Measurements from ENCODE around the gene ACTMAP. TPM values are rescaled to one million over a fixed set of nuclear protein-coding genes. Genes with fewer than 3 reads are reported as not detected.

The ACTMAP gene
- total RNA-seq, 1 experiment from 2014 or later, result 3.1 TPM

DNA sequence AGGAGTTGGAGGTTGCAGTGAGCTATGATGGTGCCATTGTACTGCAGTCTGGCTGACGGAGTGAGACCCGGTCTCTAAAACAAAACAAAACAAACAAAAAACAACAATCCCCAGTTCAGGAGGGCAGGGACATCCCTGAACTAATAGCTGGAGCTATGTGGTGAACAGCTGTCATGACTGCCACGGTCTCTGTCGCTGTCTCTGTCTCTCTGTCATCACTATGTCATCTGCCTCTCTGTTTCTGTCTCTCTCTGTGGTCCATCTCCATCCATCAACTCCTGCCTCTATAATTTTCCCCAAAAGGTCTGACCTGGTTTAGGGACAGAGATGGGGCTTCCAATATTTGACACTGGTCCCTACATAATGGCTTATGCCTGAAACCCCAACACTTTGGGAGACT is 26.0 kb downstream of the ACTMAP start:
- Histone ChIP-seq H3K27me3 (ENCODE audit: control insufficient read depth, insufficient read depth, low read length) (no peaks in the 10 kb centered on the region), H3K4me3 (ENCODE audit: insufficient read depth, low read depth, low read length) (no peak overlapping the region), H3K36me3 (replicated peaks; ENCODE audit: control insufficient read depth, insufficient read depth, low read length) (peaks cover 4% of the 10 kb centered on the region)
- no peak for DNase-seq

DNA sequence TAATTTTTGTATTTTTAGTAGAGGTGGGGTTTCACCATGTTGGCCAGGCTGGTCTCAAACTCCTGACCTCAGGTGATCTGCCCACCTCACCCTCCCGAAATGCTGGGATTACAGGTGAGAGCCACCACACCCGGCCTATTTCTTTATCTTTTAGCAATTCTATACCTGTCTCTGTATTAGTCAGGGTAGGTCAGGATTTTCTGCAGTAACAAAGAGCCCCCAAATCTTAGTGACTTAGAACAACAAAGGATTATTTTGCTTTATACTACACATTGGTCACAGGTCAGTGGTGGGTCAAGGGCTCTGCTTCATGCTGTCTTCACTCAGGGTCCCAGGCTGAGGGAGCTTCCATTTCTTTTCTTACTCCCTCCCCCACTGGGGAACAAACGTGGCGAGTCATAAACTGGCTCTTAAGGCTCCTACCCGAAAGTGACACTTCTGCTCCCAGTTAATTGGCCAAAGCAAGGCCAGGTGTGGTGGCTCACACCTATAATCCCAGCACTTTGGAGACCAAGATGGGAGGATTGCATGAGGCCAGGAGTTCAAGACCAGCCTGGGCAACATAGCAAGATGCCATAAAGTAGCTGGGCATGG is 26.5 kb downstream of the ACTMAP start:
- DNase-seq, result no peak
- no peaks in the 10 kb centered on the region for H3K27me3 ChIP-seq (ENCODE audit: control insufficient read depth, insufficient read depth, low read length)
- no peak overlapping the region for H3K4me3 ChIP-seq (ENCODE audit: insufficient read depth, low read depth, low read length)
- H3K36me3 ChIP-seq (replicated peaks; ENCODE audit: control insufficient read depth, insufficient read depth, low read length), result peaks cover 4% of the 10 kb centered on the region

DNA sequence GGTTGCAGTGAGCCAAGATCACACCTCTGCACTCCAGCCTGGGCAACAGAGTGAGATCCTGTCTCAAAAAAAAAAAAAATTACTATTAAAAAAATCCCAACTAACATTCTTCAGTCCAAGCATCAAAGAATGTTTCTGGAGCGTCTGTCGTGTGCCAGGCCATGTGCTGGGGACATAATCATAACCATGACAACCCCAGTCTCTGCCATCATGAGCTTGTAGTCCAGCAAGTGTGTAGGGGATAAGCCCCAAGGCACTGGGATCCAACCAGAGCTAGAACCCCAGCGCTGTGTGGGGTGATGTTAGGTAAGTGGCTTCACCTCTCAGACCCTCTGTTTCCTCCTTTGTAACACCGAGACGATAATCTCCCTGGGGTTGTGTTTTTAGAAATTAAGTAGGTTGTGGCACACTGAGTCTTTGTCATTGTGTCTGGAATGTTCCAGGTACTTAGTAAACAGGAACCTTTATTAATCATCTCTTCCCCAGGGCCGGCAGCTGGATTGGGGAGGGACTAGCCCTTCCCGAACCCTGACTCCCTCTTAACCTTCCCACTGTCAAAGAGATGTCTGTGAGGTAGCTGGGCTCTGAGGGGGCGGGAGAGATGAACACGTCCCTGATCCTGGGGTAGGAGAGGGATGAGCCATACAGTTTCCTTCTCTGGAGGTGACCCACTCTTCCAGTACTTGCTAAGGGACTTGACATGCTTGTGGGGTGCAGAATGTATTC is 28.2 kb downstream of the ACTMAP start:
- no peak overlapping the region for H3K4me3 ChIP-seq (ENCODE audit: insufficient read depth, low read depth, low read length)
- peaks cover 4% of the 10 kb centered on the region for H3K36me3 ChIP-seq (replicated peaks; ENCODE audit: control insufficient read depth, insufficient read depth, low read length)
- H3K27me3 ChIP-seq (ENCODE audit: control insufficient read depth, insufficient read depth, low read length), result no peaks in the 10 kb centered on the region
- DNase-seq, result no peak

DNA sequence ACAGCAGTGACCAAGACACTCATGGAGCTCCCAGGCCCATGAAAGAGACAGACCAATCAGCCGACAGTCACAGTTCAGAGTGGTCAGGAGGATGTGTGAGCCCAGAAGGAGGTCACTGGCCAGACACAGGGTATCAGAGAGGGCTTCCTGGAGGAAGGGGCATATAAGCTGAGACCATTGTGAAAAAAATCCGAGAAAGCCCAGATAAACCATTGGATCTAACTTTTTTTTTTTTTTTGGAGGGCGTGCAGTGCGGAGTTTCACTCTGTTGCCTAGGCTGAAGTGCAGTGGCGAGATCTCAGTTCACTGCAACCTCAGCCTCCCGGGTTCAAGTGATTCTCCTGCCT is 29.2 kb downstream of the ACTMAP start:
- Histone ChIP-seq H3K27me3 (ENCODE audit: control insufficient read depth, insufficient read depth, low read length) (no peaks in the 10 kb centered on the region), H3K36me3 (replicated peaks; ENCODE audit: control insufficient read depth, insufficient read depth, low read length) (peaks cover 3% of the 10 kb centered on the region), H3K4me3 (ENCODE audit: insufficient read depth, low read depth, low read length) (no peak overlapping the region)
- DNase-seq, result no peak

DNA sequence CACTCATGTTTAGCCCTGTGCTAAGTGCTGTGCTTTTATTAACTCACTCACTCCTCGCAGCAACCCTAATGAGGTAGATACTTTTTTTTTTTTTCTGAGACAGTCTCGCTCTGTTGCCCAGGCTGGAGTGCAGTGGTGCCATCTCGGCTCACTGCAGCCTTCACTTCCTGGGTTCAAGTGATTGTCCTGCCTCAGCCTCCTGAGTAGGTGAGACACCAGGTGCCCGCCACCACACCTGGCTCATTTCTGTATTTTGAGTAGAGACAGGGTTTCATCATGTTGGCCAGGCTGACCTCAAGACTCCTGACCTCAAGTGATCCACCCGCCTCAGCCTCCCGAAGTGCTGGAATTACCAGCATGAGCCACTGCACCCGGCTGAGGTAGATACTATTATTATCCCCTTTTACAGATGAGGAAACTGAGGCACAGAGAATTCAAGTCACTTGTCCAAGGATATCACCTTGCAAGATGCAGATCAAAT is 30.8 kb downstream of the ACTMAP start:
- Histone ChIP-seq H3K4me3 (ENCODE audit: insufficient read depth, low read depth, low read length) (peak overlapping the region; percentile 65), H3K27me3 (ENCODE audit: control insufficient read depth, insufficient read depth, low read length) (no peaks in the 10 kb centered on the region), H3K36me3 (replicated peaks; ENCODE audit: control insufficient read depth, insufficient read depth, low read length) (peaks cover 2% of the 10 kb centered on the region)
- DNase-seq, result no peak

DNA sequence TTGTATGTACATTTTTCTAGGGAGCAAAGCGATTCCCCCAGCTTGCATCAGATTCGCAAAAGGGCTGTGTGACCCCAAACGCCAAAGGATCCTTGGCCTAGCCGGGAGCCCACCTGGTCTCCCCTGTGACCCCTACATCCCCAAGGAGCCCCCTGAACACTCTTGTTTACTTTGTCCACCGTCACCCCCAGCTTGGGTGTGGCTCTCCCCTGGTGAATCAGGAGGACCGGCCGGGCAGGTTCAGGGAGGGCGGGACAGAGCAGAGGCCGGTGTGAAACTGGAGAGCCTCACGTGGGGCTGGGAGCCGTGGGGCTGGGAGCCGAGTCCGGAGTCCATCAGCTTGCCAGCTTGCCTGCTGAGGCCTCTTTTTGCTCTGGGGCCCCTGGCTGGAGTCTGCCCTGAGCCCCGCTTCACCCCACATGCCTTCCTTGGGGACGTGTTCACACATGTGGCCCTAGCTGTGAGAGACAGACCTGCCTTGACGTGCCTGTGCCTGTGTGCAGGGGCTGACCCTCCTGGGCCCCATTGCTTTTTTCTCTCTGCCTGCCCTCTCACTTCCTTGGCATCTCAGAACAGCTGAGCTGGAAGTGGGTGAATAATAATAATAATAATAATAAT is 31.4 kb downstream of the ACTMAP start:
- peak; percentile 76 for DNase-seq
- H3K4me3 ChIP-seq (ENCODE audit: insufficient read depth, low read depth, low read length), result peak overlapping the region; percentile 65

DNA sequence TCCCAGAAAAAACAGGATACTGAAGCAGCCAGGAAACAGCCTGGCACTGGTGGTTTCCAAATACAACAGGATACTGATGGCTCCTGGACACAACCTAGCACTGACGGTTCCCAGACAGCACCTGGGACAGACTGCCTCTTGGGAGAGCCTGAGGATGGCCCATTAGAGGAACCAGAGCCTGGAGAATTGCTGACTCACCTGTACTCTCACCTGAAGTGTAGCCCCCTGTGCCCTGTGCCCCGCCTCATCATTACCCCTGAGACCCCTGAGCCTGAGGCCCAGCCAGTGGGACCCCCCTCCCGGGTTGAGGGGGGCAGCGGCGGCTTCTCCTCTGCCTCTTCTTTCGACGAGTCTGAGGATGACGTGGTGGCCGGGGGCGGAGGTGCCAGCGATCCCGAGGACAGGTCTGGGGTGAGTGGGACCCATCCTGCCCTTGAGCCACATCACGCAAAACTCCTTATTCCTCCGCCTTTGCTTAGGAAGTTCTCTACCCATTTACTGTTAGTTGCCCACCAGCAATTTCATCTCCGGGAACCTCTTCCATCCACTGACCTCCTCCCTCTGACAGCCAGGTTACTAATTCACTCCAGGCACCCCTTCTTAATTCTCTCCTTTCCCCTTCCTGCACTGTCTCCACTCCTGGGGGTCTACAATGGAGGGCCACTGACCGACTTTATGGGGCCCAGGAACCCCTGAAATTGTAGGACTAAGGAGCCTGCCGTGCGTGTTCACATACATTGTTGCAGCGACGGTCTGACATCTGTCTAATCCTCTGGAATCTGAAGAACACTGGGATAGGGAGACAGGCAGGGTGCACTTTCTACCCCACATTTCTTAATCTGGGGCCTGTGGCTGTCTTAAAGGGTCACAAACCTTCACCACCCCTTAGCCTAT is 32.1 kb downstream of the ACTMAP start:
- Histone ChIP-seq H3K27me3 (ENCODE audit: control insufficient read depth, insufficient read depth, low read length) (no peaks in the 10 kb centered on the region), H3K4me3 (ENCODE audit: insufficient read depth, low read depth, low read length) (peak overlapping the region; percentile 65), H3K36me3 (replicated peaks; ENCODE audit: control insufficient read depth, insufficient read depth, low read length) (no peaks in the 10 kb centered on the region)
- DNase-seq, result peak; percentile 67

More for the DNA sequence above, 31.4 kb downstream of the ACTMAP start:
- Histone ChIP-seq H3K27me3 (ENCODE audit: control insufficient read depth, insufficient read depth, low read length) (no peaks in the 10 kb centered on the region), H3K36me3 (replicated peaks; ENCODE audit: control insufficient read depth, insufficient read depth, low read length) (no peaks in the 10 kb centered on the region)

DNA sequence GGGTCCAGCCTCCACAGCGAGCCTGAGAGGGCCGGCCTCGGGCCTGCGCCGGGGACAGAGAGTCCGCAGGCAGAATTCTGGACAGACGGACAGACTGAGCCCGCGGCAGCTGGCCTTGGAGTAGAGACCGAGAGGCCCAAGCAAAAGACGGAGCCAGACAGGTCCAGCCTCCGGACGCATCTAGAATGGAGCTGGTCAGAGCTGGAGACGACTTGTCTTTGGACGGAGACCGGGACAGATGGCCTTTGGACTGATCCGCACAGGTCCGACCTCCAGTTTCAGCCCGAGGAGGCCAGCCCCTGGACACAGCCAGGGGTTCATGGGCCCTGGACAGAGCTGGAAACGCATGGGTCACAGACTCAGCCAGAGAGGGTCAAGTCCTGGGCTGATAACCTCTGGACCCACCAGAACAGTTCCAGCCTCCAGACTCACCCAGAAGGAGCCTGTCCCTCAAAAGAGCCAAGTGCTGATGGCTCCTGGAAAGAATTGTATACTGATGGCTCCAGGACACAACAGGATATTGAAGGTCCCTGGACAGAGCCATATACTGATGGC is 32.9 kb downstream of the ACTMAP start:
- Histone ChIP-seq H3K36me3 (replicated peaks; ENCODE audit: control insufficient read depth, insufficient read depth, low read length) (no peaks in the 10 kb centered on the region; the same call in 1 of the 2 replicates), H3K4me3 (ENCODE audit: insufficient read depth, low read depth, low read length) (peak overlapping the region; percentile 65), H3K27me3 (ENCODE audit: control insufficient read depth, insufficient read depth, low read length) (no peaks in the 10 kb centered on the region)
- DNase-seq, result no peak

DNA sequence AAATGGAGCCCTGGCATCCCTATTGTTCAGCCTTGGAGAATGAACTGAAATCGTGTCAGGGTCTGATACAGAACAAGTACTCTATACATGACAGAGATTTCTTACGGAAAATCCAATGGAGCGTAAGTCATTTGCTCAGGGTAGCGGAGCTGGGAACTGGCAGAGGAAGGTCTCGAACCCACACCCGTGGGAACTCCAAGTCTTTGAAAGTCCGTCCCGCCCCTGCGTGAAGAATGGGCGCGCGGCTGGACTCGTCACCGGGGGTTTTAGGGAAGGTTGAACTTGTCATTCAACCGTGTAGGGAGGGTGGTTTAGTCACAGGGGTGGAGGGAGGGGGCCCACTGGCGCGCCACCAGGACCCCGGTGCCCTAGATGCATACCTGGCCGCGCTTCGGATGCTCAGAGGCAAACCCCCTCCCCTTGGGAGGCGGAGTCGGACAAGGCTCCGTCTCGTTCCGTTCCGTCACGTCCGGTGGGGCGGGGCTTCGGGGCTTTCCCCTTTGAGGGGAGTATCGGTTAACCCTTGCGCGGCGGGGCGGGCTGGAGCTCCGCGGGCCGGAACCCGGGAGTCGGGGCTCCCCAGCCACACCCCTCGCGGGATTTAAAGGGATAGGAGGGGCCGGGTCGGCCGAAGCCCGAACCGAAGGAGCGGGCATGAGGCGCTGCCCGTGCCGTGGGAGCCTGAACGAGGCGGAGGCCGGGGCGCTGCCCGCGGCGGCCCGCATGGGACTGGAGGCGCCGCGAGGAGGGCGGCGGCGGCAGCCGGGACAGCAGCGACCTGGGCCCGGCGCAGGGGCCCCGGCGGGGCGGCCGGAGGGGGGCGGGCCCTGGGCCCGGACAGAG is 33.6 kb downstream of the ACTMAP start, which contains the start of the genes COQ8B and ITPKC:
TSS of gene COQ8B (minus strand) at position 405 of the 843 bp plus-strand sequence. CDS start 2,254 bp downstream, outside the sequence.
TSS of gene ITPKC (plus strand) at position 631 of the 843 bp plus-strand sequence. CDS start at position 655, 24 bp downstream.
- H3K27me3 ChIP-seq (ENCODE audit: control insufficient read depth, insufficient read depth, low read length), result no peaks in the 10 kb centered on the region
- peak; percentile 99 for DNase-seq
- no peaks in the 10 kb centered on the region; the same call in 1 of the 2 replicates for H3K36me3 ChIP-seq (replicated peaks; ENCODE audit: control insufficient read depth, insufficient read depth, low read length)
- peak within 1 kb of the TSS; percentile 65 for H3K4me3 ChIP-seq (ENCODE audit: insufficient read depth, low read depth, low read length)

DNA sequence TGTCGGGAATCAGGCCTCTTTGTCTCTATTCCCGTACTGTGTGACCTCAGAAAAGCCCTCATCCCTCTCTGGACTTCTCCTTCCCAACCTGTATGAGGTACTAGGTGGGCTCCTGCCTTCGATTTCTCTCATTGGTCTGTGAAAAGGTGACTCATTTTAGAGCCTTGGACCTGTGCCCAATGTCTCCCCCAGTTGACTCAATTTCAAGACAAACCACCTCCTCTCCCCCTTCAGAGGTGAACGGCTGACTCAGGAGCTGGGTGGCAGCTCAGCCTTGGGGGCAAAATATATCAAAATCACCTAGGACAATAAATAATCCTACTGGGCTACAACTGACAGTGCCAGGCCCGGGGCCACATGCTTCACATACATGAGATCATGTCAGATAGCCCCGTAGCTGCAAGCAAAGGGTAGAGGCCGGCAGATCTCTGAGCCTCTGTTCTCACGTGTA is 34.2 kb downstream of the ACTMAP start:
- no peak for DNase-seq
- Histone ChIP-seq H3K27me3 (ENCODE audit: control insufficient read depth, insufficient read depth, low read length) (no peaks in the 10 kb centered on the region), H3K36me3 (replicated peaks; ENCODE audit: control insufficient read depth, insufficient read depth, low read length) (peaks cover 4% of the 10 kb centered on the region), H3K4me3 (ENCODE audit: insufficient read depth, low read depth, low read length) (peak overlapping the region; percentile 65)

DNA sequence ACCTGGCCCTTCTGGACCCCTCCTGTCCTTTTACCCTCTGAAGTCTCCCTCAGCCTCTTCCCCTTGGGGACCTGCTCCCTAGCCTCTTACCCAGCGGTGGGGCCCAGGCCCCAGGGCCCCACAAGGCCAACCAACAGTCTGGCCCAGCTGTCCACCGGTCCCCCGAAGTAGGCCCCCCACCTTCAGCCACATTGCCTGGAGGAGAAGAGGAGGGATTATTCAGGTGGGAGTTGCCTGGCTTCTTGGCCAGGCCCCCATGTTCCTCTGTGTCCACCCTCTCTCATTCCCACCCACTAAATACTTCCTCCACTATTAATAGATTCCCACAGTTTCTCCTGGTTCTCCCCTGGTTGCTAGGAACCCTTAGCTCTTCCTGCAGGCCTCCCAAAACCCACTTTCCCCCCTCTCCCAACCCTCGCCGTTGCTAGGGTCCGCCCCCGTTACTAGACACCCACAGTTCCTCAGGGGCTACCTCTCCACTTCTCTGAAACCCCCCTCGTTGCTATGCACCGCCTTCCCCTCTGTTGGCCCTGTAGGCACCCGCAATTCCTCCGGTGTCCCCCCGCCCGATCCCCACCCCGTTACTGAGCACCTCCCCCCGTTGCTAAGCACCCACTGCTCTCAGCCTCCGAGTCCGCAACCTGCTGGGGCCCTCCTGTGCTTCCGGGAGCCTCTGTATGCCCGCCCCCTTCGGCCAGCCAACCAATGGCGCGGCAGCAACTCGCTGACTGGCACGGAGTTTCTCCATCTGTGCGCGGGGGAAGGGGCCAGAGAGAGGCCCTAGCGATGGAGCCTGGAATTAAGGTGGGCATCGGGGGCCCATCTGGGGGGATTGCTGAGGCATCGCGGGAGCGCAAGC is 35.6 kb downstream of the ACTMAP start:
- peak overlapping the region; percentile 65 for H3K4me3 ChIP-seq (ENCODE audit: insufficient read depth, low read depth, low read length)
- DNase-seq, result peak; percentile 97
- H3K36me3 ChIP-seq (replicated peaks; ENCODE audit: control insufficient read depth, insufficient read depth, low read length), result peaks cover 7% of the 10 kb centered on the region
- no peaks in the 10 kb centered on the region for H3K27me3 ChIP-seq (ENCODE audit: control insufficient read depth, insufficient read depth, low read length)

DNA sequence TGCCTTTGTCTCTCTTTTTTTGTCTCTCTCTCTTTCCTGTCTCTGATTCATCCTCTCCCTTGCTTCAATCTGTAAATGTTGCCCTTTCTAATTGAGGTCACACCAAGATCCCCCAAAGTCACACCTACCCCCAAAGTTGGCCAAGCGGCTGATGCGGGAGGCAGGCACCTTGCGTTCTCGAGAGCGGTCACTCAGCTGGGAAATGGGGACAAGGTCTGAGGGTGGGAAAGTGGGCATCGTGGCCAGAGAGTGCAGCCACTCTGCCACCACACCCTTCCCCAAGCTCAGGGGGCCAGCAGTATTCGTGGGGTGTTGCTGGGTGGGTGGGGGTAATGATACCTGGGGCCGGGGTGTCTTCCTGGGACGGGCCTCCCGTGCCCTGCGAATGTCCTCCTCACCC is 36.3 kb downstream of the ACTMAP start:
- Histone ChIP-seq H3K36me3 (replicated peaks; ENCODE audit: control insufficient read depth, insufficient read depth, low read length) (peaks cover 7% of the 10 kb centered on the region), H3K4me3 (ENCODE audit: insufficient read depth, low read depth, low read length) (no peak overlapping the region), H3K27me3 (ENCODE audit: control insufficient read depth, insufficient read depth, low read length) (no peaks in the 10 kb centered on the region)
- DNase-seq, result no peak

Measured in H7 (cell line).